T-helper 22 cell (primary cell): ENCODE data around the gene AMFR.

ENCODE experiments used
- DNase-seq: peaks from one replicate; pipeline ENCODE4 v3.0.0-alpha.2; 2020; ENCODE audit warnings: low read depth

The AMFR gene

DNA sequence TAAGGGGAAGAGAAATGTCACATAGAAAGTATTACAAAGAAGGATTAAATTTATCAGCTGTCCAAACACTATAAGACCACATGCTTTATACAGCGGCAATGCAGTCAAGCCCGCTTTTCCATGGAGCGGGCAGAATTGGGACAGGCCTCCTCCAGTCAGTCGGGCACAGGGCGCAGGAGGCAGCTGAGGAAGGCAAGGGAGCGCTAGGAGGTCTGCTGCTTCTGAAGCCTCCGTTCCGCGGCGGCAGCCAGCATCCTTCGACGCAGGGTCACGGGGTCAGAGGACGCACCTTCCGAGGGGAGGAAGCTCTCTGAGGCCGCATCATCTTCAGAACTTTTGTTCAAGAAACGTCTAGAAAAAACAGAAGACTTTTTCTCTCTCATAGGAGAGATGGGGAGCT, 62.6 kb downstream of the AMFR start:
- DNase-seq: no peak

DNA sequence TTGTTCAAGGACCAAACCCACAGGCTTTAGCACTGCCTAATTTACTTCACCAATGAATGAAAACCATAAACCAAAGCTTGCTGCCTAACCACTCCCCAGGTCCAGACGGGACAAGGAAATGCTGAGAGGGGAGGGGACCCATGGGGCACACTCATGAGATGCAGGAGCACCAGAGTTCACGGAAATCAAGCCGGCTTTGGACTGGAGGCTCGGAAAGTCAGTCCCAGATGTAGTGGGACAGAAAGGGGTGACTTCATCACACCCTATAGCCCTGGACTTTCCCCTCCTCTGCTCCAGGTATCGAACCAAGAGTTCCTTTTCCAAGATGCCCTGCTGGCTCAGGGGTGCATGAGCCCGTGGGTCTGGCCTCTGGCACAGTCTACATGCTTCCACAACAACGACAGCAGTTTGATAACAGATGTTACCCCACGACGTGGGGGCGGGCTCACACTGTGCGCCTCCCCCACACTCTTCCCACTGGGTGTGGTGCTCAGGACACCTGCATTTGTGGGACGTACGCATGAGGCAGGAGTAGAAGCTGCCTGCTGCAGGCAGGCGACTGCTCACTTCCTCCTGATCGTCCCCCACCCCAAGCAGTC, 63.2 kb downstream of the AMFR start:
- no peak for DNase-seq

DNA sequence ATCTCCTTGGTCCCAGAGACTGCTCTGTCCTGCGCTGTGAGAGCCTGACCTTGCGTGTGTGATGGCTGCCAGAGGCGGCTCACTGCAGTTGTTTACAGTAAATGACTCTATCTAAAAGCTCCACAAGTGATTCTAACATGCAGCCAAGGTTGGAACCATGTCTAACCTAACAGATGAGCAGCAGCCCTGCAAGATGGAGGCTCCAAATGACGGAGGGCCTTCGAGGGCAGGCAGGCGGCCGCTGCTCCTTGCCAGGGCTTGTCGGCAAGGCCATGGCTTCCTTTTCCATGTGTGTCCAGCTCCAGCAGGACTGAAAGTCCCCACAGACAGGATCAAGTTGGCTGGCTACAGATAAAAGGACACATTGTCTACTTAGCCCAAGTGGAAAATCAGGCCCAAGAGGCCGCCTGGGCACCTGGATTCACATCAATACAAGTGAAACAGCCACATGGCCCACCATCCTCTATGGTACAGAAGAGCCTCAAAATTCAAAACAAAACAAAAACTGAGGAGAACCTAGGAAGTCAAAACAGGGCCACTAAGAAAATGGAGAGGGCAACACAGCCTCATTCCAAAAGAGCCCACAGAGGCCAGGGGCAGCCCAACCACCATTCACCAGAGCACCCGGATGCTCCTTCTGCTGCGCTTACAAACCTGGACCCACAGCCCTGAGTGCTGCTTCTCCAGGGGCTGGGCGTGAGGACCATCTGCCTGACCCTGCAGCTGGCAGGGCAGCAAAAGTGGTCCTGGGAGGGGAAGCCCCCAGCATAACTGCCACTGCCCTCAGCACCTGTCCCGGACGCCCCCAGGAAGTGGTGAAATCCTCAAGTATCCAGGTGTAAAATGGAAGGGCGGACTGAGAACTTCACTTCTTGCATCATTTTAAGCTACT, 65.0 kb downstream of the AMFR start:
- no peak for DNase-seq

DNA sequence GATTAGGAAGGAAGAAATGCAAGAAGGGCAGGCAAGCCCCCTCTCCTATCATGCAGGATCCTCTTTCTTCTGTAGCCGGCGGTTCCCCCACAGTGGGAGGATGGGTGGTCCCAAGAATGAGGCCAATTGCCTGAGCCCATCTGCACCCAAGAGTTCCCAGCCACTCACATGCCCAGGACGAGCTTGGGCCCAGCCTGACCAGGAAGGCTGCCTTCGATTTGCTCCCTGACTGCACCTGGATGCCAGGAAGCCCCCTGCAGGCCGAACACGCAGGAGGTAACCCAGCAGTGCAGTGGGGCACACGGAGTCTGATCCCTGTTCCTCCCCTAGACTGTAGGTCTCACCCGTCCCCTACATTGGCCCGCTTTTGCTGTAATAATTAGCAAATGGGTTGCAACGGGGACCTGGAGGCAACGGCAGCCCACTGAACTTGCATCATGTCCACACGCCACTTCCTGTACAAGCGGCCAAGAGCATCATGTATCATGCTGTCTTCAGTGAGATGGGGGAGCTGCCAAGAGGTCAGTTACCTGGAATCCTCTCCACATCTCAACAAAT, 67.5 kb downstream of the AMFR start:
- no peak for DNase-seq

DNA sequence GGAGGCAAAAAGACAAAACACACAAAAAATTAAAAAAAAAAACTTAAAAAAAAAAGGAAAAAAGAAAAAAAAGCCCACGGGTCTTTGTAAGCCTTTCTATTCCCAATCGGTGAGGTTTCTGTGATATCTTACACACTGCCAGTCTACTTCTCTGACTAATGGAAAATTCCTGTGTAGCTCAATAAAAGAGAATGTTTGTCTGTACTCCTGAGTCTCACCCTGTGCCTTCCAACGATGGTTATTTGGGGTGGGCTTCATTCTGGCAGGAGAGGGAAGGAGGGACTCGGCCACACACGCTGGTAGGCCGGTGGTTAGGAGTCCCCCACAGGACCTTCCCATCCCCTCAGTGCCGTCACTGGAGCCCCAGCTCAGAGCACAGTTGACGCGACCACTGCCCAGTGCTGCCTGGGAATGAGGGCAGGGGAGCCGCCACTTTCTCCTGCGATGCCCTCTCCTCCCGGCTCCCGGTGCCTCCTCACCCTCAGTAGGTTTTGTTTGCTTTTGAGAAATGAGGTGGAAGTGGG, 68.0 kb downstream of the AMFR start:
- no peak for DNase-seq

DNA sequence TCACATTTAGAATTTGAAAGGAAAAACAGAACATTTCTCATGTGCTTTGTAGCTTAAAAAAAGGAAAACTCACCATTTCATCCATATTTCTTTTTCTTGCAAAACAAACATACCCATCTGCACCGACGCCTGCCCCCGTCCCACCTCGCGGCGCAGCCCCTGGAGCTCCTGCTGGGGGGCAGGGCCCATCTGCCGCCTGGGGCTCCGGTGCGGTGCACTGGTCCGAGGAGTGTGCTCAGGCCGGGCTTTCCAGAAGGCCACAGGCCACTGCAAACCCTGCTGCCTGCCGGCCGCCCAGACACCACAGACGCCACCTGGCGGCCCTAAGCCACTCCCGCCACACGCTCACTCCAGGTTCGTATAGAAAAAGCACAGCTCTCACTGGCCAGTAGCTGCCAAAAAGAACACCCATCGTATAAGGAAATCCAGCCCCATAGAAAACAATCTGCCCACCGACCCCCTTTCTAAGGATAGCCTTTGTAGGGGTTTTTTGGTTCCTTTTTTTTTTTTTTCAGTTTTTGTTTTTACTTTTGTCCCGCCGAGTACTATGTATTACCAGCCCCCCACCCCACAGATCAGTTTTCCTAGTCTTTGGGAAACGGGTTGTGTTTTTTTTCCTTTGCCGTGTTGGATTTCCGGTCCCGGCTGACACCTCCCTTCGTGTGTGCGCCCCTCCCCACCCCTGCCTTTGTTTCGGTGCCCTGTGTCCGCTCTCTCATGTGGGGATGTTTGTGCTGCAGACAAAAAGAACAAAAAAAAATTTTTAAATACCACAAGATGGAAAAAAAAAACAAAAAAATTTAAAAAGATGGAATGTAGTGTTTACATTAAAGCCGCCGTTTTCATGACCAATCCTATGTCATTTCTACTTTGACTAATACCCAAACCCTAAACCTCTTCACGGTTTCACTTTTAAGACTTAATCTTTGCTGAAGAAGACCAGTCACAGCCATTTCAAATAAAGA, 68.8 kb downstream of the AMFR start:
- DNase-seq: peak; percentile 13

DNA sequence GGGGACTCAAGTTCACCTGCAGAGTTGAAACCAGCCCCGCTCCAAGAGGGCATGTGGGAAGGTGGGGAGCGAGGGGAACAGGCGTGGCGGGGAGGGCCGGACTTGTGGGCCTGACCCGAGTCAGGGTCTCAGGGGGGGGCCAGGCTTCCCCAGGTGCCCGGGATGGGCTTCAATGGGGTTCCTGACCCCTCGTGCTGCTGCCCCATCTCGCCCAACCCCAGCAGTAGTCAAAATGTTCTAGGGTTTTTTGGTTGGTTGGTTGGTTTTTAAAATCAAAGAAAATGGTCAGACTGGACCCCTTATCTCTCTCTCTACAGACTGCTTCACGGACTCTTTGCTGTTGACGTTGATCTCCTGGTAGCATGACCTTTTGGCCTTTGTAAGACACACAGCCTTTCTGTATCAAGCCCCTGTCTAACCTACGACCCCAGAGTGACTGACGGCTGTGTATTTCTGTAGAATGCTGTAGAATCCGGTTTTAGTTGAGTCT, 69.5 kb downstream of the AMFR start:
- no peak for DNase-seq

DNA sequence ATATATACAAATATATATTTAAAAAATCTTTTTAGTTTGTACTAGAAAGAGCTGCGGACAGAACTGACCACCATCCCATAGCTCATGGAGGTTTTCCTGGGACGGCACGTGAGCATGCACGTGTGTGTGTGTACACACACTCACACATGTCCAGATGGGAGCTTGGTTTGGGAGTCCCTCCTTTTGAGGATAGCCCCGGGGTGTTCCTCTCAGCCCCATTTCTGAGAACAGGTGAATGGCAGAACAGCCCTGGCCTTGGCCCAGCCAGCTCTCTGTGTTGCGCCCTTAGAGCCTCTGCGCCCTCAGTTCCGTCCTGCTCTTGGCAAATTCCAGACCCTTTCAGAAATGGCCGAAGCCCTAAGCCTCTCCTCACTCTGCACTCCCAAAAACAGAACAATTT, 70.1 kb downstream of the AMFR start:
- no peak for DNase-seq

DNA sequence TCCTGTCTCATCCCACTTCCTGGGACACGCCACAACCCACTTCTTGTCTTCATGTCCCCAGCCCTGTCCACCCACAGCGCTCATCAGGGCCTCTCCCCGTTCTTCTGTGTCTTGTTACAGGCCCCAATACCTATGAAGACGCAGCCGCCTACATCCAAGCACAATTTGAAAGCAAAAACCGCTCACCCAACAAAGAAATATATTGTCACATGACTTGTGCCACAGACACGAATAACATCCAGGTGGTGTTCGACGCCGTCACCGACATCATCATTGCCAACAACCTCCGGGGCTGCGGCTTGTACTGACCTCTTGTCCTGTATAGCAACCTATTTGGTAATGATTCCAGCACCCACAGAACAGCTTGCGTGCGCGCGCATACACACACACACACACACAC, 70.6 kb downstream of the AMFR start:
- no peak for DNase-seq

DNA sequence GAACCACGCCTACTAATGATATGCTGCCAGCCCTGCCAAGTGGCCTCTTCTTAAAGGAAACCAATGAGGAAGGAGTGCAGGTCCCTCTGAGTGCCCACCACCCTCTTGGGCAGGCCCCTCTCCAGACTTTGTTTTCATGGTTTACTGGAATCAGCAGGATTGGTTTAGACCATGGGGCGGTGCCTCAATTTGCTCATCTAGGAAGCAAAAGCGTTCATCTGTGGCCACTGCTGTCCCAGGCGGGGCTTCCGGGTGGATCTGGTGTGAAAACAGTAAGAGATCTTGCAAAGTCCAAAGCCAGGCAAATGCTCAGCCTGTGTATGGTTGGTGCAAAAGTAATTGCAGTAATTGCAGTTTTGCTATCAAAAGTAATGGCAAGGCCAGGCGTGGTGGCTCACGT, 71.3 kb downstream of the AMFR start:
- DNase-seq: no peak

DNA sequence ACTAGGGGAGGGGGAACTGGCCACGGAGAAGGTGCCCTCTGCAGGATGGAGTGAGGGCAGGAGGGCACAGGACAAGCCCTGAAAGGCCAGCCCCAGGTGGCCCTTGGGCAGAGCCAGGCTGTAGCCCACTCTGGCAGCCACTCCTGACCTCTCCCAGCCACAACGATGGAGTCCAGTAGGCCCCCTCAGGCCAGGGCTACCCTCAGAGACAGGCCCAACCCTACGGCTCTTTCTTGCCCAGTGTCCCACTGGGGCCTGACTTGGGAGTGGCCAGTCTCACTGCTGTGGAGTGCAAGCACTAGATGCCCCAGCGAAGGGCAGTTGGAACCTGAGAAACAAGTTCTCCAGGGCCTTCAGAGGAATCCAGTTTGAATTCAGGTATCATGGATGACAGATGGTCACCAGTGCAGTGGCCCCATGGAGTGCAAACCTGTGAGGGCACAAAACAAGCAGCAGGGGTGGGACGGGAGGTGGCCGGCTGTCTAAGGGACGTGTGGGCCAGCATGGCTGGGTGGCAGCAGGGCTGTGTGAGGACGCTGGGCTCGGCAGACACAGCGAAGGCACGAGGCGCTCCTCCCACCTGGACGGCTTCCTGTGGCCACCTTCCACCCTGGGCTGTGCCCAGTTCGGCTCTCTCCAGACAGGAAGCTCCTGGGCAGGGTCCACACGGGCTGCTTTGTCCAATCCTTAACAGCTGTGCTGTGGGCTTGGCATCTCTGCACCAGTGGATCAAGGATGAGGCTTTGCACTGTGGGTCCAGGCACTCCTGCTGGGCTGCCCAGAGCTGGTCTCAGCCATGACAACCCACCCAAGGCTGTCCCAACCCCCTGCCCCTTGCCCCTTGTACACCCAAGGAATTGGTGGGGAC, 72.1 kb downstream of the AMFR start:
- DNase-seq: no peak

DNA sequence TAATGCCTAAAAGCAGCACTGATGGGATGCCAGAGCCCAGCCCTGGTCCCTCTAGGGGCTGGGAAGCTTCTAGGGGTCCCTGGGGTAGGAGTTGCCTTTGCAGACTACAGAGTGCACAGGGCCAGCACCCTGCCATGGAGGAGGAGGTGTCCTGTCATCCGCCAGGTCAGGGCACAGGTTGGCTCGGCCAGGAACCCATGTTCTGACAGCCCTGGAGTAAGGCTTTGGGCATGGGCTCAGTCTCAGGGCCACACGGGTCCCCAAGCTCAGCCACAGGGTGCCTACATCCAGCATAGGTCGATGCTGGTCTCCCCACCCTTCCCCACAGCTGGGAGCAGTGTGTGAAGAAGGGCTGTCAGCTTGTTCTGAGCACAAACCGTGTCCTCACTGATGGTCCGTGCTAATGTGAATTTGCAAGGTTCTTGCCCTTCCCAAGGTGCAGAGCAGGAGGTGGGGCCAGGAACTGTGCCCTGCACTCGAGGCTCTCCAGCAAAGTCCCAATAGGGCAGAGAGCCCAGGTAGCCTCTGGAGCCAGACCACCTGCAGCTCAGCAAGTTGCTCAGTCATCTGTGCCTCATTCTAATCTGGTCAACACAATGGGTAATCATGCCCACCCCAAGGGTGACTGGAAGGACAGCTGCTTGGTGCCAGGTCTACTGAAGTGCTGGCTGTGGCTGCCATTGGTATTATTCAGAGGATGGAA, 72.8 kb downstream of the AMFR start:
- no peak for DNase-seq

DNA sequence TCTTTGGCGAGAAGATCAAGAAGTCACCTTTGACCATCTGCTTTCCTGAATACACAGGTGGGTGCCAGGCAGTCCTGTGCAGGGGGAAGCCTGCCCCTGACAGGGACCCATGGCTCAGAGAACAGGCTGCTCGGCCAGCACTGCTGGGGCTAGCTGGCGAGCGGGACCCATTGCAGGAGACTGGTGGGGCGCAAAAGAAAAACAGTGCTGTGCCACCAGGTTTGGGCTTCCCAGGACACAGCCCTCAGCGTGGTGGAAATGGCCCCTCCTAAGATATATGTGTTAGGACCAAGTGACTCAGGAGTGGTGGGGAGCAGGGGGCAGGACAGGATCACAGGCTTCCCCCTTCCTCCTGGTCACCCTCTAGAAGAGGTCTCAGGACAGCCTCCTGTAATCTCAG, 73.9 kb downstream of the AMFR start:
- DNase-seq: no peak

DNA sequence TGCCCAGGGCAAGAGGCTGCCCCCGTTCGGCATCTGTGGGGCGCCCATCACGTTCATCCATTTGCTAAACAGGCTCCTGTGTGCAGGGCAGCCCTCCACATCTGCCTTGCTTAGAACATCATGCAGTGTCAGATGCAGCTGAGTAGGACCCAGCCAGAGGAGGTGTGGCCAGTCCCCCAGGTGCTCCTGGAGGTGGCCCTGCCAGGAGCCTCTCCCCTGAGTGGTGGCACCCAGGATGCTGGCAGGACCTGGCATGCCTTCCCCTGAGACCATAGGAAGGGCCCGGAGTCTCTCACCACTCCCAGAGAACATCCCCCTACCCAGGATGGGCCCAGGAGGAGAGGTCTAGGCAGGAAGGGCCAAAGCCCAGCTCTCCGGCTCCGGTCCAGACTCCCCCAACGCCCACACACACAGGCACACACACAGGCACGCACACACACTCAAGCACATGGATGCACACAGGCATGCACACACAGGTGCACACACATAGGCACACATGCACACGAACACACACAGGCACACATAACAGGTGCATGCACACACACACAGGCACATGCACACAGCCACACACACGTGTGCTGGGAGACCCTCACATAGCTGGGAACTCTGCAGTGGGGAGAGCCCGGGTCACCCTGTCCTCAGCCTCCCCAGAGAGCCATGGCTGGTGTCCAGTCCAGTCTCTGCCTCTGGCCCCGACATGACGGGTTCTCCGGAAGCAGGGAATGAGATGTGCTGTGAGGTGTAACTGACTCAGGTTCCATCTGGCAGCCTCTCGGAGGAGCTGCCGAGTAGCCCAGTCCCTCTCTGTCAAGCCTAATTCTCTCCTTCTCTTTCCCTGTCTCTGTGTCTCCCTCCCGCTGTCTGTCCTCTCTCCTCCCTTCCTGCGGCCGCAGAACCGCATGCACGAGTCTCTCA, 74.6 kb downstream of the AMFR start:
- DNase-seq: no peak

DNA sequence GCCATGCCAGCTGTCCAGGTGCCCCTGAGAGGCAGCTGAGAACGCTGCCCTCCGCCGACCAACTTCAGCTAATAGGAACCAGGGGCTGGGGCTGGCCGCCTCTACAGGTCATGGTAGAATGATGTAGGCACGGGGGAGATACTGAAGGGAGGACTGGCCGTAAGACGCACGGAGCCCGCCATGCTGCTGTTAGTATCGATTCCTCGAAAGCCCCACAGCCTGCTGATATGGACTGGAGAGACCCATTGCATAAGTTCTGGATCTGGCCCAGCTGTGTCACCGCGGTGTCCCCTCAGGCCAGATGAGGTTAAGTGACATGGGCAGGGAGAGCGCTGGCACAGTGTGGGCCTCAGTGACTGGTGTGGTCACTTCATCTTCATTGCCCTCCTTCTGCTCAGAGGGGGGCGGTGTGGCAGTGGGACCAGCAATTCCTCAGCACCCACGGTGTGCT, 75.6 kb downstream of the AMFR start:
- DNase-seq: no peak

DNA sequence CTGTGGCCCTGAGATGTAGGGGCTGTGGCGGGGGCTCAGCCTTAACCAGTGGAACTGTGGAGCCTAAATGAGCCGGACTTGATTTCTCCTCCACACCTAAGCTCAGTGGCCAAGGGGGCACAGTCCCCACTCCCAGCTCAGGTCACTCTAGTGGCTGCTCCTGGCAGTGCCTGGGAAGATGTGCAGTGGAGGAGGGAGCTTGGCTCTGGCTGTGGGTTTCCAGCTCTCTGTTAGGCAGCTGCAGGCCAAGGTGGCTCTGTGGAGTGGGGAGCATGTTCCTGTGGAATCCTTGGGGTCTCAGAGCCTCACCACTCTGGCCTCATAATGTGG, 76.3 kb downstream of the AMFR start:
- DNase-seq: no peak

DNA sequence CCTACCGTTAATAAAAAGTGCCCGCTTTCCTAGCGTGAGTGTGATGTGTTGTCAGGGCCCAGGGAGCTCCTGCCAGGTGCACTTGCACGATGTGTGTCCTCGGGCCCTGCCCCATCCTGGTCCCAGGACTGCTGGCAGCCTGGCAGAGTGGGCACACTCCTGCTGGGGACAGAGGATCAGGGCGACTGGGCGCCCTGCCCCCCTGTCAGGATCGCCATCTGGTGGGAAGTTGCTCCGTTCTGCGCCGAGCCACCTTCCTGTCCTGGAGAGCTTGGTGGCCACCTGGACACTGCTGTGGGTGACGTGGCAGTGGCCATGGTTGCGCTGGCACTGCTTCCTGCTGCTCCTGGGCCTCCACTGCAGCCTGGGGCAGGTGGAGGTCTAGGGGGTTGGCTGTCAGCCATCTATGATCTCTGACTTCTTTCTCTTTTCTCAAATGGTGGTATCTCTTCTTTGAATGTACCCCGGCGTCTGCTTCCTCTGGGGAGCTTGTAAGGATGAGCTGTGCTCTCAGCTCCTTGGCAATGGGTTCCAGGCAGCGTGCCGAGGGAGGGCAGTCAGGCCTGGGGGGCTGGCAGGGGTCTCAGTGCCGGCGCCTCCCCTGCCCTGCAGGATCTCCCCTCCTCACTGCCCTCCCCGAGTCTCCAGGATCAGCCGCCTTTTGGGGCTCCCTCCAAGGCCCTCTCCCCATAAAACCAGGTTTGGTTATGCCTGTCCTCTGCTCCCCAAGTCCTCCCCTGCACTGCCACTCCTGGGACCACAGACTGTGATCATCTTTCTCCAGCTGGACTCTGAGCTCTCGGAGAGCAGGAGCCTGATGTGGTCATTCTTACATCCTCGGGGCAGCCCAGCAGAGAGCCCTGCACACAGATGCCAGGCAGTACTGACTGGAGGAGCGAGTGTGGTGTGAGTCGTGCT, 76.9 kb downstream of the AMFR start:
- no peak for DNase-seq

DNA sequence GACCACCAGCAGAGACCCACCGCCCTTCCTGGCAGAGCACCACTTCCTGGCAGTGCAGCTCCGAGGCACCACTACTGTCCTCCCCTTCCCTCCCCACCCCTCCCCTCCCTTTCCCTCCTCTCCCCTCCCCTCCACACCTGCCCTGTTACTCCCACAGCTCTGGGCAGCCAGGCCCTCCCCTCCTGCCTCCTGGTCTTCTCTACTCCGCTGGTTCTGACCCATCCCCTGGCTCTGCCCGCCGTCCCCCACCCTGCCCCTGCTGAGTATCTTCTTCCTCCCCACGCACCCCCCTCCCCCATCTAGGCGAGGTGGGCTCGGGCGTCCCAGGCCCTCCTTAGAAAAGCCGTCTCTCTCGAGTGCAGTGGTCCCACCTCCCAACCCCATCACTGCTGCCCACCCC, 77.7 kb downstream of the AMFR start:
- DNase-seq: no peak
